ENCODE results near the gene KIF3B. TPM values are rescaled to one million over a fixed set of nuclear protein-coding genes. Genes with fewer than 3 reads are reported as not detected.

KIF3B gene
- total RNA-seq, 4 donors from 2014 or later = 4.8 to 8.7 (median 6.4) TPM

- H3K4me3 ChIP-seq = no peak overlapping the region
- H3K27me3 ChIP-seq = no peaks in the 10 kb centered on the region
- ATAC-seq (no peak), DNase-seq (no peak)
- TF ChIP-seq, protein P1, sequence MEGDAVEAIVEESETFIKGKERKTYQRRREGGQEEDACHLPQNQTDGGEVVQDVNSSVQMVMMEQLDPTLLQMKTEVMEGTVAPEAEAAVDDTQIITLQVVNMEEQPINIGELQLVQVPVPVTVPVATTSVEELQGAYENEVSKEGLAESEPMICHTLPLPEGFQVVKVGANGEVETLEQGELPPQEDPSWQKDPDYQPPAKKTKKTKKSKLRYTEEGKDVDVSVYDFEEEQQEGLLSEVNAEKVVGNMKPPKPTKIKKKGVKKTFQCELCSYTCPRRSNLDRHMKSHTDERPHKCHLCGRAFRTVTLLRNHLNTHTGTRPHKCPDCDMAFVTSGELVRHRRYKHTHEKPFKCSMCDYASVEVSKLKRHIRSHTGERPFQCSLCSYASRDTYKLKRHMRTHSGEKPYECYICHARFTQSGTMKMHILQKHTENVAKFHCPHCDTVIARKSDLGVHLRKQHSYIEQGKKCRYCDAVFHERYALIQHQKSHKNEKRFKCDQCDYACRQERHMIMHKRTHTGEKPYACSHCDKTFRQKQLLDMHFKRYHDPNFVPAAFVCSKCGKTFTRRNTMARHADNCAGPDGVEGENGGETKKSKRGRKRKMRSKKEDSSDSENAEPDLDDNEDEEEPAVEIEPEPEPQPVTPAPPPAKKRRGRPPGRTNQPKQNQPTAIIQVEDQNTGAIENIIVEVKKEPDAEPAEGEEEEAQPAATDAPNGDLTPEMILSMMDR (IDR thresholded peaks at IDR 0.05 in 4 of 5, conservative IDR thresholded peaks at IDR 0.05 in 1 of 5) = no peak
- TF ChIP-seq POLR2A (IDR thresholded peaks at IDR 0.05) = no peak
- intact Hi-C loops (cut with DNase I; ENCODE audit: low total_unique reads) = no loop called here
- H3K9me3 ChIP-seq = no peaks in the 10 kb centered on the region
- H3K4me1 ChIP-seq = no peaks in the 10 kb centered on the region
- in situ Hi-C loops (cut with MboI; ENCODE audit: low sequenced_read_pairs in 4 of 4) = no loop called here
- H3K27ac ChIP-seq = no peak overlapping the region
- H3K36me3 ChIP-seq = no peaks in the 10 kb centered on the region
Measured at GRCh38 chr20:32301719-32302506, 24.5 kb downstream of the KIF3B start.

DNA sequence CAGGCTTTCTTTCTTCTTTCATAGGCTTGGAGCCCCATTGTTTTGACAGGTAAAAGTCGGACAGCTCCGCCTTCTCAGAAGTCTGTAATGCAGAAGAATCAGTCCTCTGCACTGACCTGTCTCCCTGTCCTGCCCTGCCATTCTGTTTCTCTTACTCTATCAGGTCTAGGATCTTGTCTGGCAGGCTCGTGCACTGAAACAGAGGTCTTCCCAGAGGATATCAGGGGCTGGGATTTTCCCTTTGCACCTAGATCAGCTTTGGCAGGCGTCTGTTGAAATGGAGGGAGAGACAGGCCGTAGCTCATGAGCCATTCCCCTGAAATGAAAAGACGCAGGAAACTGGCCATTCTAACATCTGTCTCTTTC is 25.0 kb downstream of the KIF3B start:
- no peak for DNase-seq
- in situ Hi-C loops (cut with MboI; ENCODE audit: low sequenced_read_pairs in 4 of 4) (no loop called here), intact Hi-C loops (cut with DNase I; ENCODE audit: low total_unique reads) (no loop called here)

DNA sequence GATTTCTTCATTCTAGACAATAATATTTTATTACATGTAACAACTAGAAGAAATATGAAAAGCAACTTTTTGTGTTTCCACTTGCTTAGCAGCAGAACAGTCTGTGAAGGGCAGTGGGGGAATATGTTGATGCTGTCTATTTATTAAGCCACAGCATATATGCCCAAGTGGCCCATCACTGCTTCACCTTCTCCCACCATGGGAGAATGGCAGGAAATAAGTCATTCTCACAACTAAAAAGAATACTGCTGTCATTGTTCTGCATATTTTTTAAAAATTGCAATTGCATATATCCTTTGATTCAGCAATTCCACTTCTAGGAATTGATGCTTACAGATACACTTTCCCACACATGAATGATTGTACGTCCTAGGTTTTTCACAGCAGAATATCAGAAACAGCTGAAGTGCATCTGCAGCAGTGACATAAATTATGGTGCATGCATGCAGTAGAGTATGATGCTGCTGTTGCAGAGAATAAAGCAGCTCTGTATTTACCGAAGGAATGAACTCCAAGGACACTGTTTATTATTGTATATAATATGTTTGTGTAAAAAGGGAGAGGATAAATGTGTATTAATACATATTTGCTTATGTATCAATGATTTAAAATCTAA is 26.8 kb downstream of the KIF3B start:
- TF ChIP-seq POLR2A (IDR thresholded peaks at IDR 0.05) = no peak
- TF ChIP-seq, protein P1 (IDR thresholded peaks at IDR 0.05 in 4 of 5, conservative IDR thresholded peaks at IDR 0.05 in 1 of 5) = no peak
- in situ Hi-C loops (cut with MboI; ENCODE audit: low sequenced_read_pairs in 4 of 4) = no loop called here
- no peak overlapping the region for H3K4me3 ChIP-seq
- H3K4me1 ChIP-seq = no peaks in the 10 kb centered on the region
- intact Hi-C loops (cut with DNase I; ENCODE audit: low total_unique reads) = no loop called here
- DNase-seq (no peak), ATAC-seq (no peak)
- H3K9me3 ChIP-seq = no peaks in the 10 kb centered on the region
- no peaks in the 10 kb centered on the region for H3K36me3 ChIP-seq
- no peaks in the 10 kb centered on the region for H3K27me3 ChIP-seq
- no peak overlapping the region for H3K27ac ChIP-seq

More for the DNA sequence above, 25.0 kb downstream of the KIF3B start:
- Histone ChIP-seq H3K27ac (no peak overlapping the region), H3K27me3 (no peaks in the 10 kb centered on the region), H3K4me3 (no peak overlapping the region), H3K4me1 (no peaks in the 10 kb centered on the region), H3K9me3 (no peaks in the 10 kb centered on the region), H3K36me3 (no peaks in the 10 kb centered on the region)
- TF ChIP-seq, protein P1 (IDR thresholded peaks at IDR 0.05 in 4 of 5, conservative IDR thresholded peaks at IDR 0.05 in 1 of 5) = no peak
- no peak for TF ChIP-seq POLR2A (IDR thresholded peaks at IDR 0.05)
- no peak for ATAC-seq

DNA sequence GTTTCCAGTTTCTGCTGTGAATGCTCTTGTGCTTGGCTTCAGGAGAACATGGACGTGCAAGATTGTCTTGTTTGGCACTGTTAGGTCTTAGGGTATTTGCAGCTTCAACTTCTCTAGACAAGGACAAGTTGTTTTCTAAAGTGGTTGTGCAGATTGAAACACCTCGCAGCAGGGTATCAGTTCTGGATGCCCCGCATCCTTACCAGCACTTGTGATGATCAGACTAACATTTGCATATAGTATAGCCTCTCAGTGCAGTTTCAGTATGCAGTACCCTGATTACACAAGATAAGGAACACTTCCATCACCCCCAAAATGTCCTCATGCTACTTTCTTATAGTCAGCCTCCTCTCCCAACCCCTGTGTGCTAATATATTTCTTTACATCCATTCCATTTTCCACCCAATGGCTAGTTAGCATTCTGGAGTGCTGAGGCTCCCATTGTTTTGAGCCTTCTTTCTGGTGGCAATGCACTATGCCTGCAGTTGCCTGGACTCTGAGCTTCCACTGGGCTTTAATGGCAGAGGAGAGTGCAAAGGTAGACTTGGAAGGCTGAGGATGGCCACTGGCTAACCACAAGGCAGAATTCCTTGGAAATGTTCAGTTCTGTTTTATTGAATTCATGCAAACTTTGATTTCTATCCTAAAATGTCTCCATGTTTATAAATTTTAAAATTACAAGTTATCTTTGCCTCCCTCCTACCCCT is 35.4 kb downstream of the KIF3B start:
- TF ChIP-seq POLR2A (IDR thresholded peaks at IDR 0.05) = no peak
- TF ChIP-seq, protein P1 (IDR thresholded peaks at IDR 0.05 in 4 of 5, conservative IDR thresholded peaks at IDR 0.05 in 1 of 5) = no peak

More for the DNA sequence above, 35.4 kb downstream of the KIF3B start:
- ATAC-seq (no peak), DNase-seq (no peak)
- H3K27me3 ChIP-seq = no peaks in the 10 kb centered on the region
- H3K36me3 ChIP-seq = peaks cover 0 to 39% of the 10 kb centered on the region in 2 donors
- no peak overlapping the region for H3K4me3 ChIP-seq
- intact Hi-C loops (cut with DNase I; ENCODE audit: low total_unique reads) (no loop called here), in situ Hi-C loops (cut with MboI; ENCODE audit: low sequenced_read_pairs in 4 of 4) (no loop called here)
- H3K4me1 ChIP-seq = no peaks in the 10 kb centered on the region
- H3K9me3 ChIP-seq = no peaks in the 10 kb centered on the region
- H3K27ac ChIP-seq = no peak overlapping the region
